ENCODE data around the gene TRIP13. TPM values are rescaled to one million over a fixed set of nuclear protein-coding genes. Genes with fewer than 3 reads are reported as not detected.
"Not testable (repeated sequence)": the region's sequence is repeated elsewhere in the genome, so short reads cannot be mapped to it uniquely, and the experiment has no call there.

Gene TRIP13, protein sequence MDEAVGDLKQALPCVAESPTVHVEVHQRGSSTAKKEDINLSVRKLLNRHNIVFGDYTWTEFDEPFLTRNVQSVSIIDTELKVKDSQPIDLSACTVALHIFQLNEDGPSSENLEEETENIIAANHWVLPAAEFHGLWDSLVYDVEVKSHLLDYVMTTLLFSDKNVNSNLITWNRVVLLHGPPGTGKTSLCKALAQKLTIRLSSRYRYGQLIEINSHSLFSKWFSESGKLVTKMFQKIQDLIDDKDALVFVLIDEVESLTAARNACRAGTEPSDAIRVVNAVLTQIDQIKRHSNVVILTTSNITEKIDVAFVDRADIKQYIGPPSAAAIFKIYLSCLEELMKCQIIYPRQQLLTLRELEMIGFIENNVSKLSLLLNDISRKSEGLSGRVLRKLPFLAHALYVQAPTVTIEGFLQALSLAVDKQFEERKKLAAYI
- 3.0 and 13.3 TPM in 2 replicates for total RNA-seq

DNA sequence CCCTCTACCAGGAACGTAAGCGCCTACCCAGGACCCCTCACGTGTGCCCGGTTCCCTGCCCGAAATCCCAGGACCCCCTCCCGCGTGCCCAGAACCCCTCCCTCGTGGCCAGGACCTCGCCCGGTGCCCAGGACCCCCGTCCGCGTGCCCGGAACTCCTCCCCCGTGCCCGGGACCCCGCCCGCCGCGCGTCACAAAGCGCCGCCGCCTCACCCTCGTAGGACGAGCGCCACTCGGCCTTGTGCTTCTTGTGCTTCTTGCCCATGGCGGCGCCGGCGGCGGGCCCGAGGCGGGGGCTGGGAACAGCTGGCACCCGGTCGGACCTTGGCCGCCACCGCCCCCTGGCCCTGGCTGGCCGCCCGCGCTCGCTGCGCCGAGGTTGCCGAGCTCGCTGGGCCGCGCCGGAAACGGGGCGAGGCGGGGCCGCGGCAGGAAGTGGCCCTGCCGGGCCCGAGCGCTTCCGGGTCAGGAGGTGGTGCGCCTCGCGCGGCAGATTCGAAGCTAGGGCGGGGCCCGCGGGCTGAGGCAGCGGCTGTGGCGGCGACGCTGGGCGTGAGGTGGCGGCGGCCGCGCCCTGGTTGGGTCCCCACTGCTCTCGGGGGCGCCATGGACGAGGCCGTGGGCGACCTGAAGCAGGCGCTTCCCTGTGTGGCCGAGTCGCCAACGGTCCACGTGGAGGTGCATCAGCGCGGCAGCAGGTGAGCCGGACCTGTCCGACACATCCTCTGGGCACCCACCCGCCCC, at the start of gene TRIP13, which contains the start of gene BRD9:
TRIP13 (plus strand) TSS at position 491 of the 743 bp plus-strand sequence; CDS start at position 606, 115 bp downstream.
BRD9 (minus strand) TSS at position 408 of the 743 bp plus-strand sequence; CDS start at position 264, 144 bp downstream.
- peak; percentile 80 to 86 for DNase-seq (ENCODE audit: low read depth in 2 of 2)

DNA sequence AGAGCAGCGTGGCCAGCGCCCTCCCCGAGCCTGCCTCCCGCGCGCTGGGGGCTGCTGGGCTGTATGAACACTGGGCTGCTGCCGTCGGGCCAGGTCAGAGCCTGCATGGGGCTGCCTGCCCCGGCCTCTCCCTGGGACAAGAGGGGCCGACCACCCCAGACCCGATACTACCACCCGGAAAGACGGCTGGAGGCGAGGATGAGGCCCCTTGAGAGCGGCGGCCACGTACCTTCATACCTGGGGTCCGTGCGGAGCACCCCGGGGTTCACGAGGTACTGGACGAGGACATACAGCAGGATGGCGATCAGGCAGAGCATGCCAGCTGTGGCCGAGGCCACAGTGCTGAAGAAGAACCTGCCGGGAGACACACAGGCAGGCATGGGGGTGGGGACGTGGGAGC, 49.3 kb upstream of the TRIP13 start:
- DNase-seq (ENCODE audit: low read depth in 2 of 2) = not testable (repeated sequence)

DNA sequence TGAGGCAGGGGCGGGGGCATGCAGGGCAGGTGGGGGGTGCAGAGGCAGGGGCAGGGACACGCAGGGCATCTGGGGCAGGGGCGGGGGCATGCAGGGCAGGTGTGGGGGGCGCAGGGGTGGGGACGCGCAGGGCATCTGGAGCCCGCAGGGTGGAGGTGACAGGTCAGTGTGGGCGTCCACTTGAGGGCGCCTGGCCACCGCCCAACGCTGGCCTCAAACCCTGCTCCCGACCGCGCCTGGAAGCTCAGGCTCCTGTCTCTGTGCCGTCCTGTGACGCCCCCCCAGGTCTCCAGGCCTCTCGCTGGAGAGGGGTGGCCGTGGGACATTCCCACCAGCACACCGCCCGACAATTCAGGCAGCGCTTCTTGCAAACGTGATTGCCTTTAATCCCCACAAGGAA, 48.8 kb upstream of the TRIP13 start:
- DNase-seq (ENCODE audit: low read depth in 2 of 2) = not testable (repeated sequence)

DNA sequence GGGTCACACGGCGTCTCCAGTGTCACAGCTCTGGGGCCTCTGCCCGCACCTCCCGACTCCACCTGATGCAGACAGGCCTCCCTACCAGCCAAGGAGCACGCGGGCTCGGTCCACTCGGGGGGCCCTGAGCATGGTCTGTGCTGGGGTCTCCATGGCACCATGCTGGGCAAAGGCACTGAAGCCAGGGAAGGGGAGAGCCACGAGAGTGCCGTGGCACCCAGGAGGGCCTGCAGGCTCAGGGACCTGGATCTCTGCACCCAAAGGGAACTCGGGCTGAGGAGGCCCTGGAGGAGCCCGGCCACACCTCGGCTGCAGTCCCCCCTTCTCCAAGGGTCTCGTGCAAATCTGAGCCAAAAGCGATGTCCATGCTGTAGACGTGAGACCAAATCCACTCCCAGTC, 48.3 kb upstream of the TRIP13 start:
- not testable (repeated sequence) for DNase-seq (ENCODE audit: low read depth in 2 of 2)

DNA sequence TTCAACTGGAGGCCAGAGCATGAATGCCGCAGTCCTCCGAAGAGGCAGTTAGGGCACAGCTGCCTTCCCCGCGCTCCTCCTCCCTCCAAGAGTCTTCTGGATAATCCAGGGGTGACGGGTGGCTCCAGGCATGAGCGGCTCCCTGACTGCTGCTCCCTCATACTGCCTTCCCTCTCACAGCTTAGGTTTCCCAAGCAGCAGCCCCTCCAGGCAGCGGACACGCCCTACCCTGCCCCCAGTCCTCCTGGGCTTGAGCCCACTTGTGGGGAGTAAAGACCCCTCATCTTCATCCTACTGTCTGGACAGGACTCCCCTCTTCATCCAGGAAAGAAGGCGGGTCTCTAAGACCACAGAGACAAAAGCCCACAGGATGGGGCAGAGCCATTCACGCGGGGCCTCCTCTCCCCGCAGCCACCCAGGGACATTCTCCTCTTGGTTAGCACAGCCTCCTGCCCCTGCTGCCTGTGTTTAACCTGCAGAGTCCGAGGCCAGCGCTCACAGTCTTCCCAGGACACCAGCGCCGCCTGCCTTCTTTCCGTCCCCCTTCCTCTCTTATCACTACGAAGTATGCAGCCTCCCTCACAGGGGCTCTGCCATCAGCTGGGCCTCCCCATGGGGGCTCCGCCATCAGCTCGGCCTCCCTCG, 47.5 kb upstream of the TRIP13 start:
- DNase-seq (ENCODE audit: low read depth in 2 of 2) = not testable (repeated sequence)

DNA sequence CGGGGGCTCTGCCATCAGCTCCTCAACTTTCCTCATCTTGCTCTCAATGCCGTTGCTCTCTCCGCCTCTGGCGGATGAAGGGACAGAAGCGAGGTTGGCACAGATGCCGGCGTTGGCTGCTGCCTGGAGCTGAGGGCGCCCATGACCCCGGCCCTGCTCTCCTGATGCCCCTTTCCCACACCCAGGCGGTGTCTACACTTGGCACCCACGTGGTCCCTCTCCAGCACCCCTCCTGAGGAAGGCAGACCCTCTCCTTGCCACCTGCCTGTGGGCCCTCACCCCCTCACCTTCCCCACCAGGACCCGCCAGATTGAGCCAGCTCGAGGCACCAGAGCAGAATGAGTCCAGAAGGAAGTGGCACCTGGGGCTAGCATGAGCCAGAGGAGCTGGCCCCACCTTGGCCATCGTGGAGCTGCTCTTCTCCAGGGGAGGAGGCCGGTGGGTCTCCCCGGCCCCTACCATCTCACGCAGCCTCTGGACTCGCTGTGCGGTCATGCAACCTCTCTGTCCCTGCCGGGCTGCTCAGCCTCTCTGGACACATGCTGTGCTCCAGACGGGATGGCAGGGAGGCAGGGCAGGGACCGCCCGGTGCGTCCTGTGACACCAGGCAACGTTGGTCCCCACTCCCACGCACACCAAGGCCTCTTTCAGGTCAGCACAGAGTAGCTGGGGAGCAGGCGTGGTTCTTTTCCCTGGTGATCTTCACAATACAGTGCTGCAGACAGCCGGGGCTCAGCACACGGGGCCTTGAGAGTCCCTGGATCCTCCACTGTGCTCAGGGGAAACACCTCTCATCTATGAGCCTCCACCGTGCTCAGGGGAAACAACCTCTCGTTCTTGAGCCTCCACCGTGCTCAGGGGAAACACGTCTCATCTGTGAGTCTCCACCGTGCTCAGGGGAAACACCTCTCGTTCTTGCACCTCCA, 46.7 kb upstream of the TRIP13 start:
- DNase-seq (ENCODE audit: low read depth in 2 of 2) = not testable (repeated sequence)

DNA sequence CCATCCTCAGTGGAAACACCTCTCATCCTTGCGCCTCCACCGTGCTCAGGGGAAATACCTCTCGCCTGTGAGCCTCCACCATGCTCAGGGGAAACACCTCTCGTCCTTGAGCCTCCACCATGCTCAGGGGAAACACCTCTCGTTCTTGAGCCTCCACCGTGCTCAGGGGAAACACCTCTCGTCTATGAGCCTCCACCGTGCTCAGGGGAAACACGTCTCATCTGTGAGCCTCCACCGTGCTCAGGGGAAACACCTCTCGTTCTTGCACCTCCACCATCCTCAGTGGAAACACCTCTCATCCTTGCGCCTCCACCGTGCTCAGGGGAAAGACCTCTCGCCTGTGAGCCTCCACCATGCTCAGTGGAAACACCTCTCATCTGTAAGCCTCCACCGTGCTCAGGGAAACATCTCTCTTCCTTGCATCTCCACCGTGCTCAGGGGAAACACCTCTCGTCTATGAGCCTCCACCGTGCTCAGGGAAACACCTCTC, 46.0 kb upstream of the TRIP13 start:
- not testable (repeated sequence) for DNase-seq (ENCODE audit: low read depth in 2 of 2)

DNA sequence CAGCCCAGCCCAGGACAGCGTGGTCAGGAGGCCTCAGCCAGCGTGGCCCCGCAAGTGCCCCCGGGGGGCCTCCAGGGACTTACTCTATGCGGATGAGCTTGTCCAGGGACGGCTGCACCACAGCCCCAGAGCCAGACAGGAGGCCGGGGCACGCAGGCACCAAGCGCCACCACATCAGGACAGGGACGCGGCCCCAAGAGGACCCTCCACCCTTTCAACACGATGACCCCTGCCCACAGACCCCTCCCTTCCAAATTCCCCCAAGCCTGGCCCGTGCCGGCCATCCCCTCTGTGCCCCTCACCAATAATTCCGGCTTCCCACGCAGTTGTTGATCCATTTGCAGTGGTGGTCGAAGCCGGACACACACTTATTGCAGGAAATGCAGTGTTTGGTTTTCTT, 45.5 kb upstream of the TRIP13 start:
- DNase-seq (ENCODE audit: low read depth in 2 of 2) = not testable (repeated sequence)

DNA sequence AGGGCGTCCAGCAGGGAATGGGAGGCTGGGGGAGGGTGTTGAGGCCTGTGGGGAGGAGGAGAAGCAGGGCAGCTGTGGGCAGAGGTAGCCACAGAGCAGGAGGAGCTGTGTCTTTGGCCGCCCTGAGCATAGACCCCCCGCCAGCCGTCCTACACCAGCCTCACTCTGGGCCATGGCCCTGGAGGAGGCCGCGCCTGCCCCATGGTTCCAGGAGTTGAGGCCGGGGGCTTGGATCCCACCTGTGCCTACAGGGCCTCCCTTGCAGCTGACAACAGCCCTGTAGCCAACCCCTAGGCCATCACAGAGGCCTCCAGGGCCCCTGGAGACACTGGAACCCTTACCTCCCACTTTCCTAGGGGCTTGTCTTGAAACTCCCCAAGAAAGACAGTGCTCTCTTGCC, 44.9 kb upstream of the TRIP13 start:
- not testable (repeated sequence) for DNase-seq (ENCODE audit: low read depth in 2 of 2)

DNA sequence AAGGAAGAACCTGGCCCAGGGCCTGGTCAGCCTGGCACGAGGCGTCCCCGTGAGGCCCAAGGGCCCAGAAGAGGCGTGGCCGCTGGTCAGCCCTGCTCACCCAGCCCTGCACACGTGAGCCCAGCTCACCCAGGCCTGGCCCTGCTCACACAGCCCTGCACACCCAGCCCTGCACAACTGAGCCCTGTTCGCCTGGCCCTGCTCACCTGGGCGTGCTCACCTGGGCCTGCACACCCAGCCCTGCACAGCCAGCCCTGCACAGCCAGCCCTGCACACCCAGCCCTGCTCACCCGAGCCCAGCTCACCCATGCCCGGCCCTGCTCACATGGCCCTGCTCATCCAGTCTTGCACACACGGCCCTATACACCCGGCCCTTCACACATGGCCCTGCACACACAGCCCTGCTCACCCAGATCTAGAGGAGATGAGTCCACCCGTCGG, 44.0 kb upstream of the TRIP13 start:
- DNase-seq (ENCODE audit: low read depth in 2 of 2) = no peak

DNA sequence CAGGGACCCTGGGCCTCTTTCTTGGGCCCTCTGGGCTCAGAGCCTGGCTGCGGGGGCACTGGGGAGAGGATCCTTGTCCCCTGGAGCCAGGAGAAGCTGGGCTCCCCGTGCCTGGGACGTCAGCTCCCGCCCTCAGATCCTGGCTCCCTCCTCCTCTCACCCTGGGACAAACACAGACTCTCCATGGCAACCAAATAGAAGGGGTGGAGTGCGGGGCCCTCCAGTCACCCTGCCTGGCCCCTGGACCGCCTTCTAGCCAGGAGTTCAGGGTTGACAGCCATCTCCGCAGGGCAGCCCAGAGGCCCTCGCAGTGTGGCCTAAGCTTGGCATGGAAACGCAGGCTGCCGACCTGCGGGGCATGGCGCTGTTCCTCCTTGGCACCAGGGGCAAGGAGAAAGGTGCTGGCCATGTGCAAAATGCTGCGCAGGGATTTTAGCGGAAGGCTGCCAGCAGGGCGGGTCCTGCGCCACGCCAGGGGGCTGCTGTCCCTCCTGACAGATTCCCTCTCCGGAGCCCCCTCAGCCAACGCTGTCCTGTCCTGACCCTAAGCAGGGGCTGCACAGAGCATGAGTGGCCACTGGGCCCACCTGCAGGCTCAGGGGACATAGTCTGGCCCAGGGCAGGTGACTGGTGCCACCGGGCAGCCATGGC, 42.9 kb upstream of the TRIP13 start:
- no peak for DNase-seq (ENCODE audit: low read depth in 2 of 2)

DNA sequence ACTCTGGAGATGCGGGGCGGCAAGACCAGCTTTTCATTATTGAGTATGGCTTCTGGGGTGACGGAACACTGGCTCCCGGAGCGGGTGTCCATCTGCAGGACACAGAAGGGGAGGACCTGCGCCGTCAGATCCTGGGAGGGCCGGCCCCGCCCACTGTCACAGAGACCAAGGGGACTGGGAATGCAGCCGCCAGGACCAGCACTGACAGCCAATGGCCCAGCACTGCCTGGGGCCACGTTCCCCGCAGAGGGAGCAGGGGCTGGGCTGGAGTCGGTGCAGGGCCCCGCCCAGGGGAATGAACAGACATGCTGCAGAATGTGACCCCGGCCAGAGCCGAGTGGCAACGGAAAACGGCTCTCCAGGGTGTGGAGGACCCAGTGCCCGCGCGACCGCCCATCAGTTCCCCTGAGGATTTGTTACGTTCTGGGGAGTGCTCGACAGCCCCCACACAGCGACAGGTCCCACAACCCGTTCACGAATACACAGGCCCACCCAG, 42.1 kb upstream of the TRIP13 start, which contains the start of gene ZDHHC11:
ZDHHC11 (minus strand) TSS at position 476 of the 496 bp plus-strand sequence; CDS start at position 92, 384 bp downstream.
- no peak for DNase-seq (ENCODE audit: low read depth in 2 of 2)

DNA sequence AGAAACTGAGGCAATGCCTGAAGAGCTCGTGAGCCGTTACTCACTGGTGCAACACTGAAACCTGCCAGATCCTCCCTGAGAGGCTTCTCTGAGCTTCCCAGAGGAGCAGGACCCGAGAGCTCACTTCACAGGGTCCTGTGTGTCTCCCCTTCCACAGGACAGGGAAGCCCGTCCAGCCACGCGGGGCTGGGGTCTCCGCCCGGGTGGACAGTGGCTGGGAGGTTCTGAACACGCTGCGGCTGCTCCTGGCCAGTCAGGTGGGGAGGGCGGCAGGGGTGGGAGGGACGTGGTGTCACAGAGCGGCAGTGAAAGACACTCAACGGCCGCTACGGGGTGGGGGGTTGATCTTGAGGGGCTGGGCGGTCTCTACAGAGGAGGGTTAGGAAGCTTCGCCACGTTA, 41.6 kb upstream of the TRIP13 start:
- no peak for DNase-seq (ENCODE audit: low read depth in 2 of 2)

DNA sequence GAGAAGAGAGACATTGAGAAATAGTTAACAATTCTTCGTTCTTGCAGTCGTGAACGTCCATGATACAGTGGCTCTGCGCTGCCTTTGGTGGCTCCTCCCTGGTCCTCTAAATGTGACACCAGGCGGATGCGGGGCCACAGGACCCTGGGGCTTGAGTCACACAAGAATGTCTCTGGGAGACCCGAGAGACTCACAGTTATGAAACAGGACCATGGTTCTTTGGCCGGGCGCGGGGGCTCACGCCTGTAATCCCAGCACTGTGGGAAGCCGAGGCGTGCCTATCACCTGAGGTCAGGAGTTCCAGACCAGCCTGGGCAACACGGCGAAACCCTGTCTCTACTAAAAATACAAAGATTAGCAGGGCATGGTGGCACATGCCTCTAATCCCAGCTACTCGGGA, 41.1 kb upstream of the TRIP13 start:
- DNase-seq (ENCODE audit: low read depth in 2 of 2) = no peak

DNA sequence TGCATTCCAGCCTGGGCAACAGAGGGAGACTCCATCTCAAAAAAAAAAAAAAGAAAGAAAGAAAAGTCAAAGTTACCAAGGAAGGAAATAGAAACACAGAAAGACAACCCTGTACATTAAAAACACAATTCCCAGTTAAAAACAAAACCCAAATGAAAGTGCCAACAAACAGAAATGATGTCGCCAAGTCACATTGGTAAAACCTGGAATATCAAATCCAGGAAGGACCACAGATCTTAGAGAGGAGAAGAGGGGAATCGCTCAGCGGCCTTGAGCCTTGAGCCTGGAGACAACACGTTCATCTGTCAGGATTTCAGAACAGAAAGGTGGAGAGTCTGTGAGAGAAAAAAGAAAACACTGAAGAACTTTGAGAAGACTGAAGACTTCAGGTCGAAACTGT, 40.7 kb upstream of the TRIP13 start:
- DNase-seq (ENCODE audit: low read depth in 2 of 2) = no peak

DNA sequence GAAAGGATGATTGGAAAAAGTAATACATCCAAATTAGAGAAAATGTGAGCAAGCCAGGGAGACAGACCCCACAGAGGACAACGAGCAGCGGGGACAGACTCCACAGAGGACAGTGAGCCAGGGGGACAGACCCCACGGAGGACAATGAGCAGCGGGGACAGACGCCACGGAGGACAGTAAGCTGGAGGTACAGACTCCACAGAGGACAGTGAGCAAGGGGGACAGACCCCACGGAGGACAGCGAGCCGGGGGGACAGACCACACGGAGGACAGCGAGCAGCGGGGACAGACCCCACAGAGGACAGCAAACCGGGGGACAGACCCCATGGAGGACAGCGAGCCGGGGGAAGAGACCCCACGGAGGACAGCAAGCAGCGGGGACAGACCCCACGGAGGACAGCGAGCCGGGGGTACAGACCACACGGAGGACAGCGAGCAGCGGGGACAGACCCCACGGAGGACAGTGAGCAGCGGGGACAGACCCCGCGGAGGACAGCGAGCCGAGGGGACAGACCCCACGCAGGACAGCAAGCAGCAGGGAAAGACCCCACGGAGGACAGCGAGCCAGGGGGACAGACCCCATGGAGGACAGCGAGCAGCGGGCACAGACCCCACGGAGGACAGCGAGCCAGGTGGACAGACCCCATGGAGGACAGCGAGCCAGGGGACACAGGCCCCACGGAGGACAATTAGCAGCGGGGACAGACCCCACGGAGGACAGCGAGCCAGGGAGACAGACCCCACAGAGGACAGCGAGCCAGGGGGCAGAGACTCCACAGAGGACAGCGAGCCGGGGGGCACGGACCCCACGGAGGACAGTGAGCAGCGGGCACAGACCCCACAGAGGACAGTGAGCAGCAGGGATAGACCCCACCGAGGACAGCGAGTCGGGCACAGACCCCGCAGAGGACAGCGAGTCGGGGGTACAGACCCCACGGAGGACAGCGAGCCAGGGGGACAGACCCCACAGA, 40.0 kb upstream of the TRIP13 start:
- no peak for DNase-seq (ENCODE audit: low read depth in 2 of 2)

DNA sequence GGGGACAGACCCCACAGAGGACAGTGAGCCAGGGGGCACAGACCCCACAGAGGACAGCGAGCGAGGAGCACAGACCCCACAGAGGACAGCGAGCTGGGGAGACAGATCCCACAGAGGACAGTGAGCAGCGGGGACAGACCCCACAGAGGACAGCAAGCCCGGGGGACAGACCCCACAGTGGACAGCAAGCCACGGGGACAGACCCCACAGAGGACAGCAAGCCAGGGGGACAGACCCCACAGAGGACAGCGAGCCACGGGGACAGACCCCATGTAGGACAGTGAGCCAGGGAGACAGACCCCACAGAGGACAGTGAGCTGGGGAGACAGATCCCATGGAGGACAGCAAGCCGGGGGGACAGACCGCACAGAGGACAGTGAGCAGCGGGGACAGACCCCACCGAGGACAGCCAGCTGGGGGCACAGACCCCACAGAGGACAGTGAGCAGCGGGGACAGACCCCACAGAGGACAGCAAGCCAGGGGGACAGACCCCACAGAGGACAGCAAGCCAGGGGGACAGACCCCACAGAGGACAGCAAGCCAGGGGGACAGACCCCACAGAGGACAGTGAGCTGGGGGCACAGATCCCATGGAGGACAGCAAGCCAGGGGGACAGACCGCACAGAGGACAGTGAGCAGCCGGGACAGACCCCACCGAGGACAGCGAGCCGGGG, 39.1 kb upstream of the TRIP13 start:
- not testable (repeated sequence) for DNase-seq (ENCODE audit: low read depth in 2 of 2)

DNA sequence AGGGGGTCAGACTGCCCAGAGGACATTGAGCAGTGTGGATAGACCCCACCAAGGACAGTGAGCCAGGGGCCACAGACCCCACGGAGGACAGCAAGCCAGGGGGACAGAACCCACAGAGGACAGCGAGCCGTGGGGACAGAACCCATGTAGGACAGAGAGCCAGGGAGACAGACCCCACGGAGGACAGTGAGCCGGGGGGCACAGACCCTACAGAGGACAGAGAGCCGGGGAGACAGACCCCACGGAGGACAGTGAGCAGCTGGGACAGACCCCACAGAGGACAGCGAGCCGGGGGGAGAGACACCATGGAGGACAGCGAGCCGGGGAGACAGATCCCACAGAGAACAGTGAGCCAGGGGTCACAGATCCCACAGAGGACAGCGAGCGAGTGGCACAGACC, 38.5 kb upstream of the TRIP13 start:
- no peak for DNase-seq (ENCODE audit: low read depth in 2 of 2)

Measured in lung microvascular endothelial cell (primary cell).